VCaP (cell line): ENCODE data around the gene BCR.

ENCODE experiments used
- H3K27ac ChIP-seq: fragments of 450-650 bp; 2 replicates; pipeline ENCODE4 v1.5.1; 2017
- TF ChIP-seq, protein P1 (sequence below): fragments of 450-650 bp; conservative IDR thresholded peaks from 2 replicates; pipeline ENCODE4 v1.5.1; 2017; ENCODE audit warnings: mild to moderate bottlenecking, moderate library complexity

The BCR gene

GRCh38 chr22:23203452-23204124, 23.3 kb downstream of the BCR start:
- H3K27ac ChIP-seq: no peak overlapping the region
- TF ChIP-seq, protein P1, sequence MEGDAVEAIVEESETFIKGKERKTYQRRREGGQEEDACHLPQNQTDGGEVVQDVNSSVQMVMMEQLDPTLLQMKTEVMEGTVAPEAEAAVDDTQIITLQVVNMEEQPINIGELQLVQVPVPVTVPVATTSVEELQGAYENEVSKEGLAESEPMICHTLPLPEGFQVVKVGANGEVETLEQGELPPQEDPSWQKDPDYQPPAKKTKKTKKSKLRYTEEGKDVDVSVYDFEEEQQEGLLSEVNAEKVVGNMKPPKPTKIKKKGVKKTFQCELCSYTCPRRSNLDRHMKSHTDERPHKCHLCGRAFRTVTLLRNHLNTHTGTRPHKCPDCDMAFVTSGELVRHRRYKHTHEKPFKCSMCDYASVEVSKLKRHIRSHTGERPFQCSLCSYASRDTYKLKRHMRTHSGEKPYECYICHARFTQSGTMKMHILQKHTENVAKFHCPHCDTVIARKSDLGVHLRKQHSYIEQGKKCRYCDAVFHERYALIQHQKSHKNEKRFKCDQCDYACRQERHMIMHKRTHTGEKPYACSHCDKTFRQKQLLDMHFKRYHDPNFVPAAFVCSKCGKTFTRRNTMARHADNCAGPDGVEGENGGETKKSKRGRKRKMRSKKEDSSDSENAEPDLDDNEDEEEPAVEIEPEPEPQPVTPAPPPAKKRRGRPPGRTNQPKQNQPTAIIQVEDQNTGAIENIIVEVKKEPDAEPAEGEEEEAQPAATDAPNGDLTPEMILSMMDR: no peak

DNA sequence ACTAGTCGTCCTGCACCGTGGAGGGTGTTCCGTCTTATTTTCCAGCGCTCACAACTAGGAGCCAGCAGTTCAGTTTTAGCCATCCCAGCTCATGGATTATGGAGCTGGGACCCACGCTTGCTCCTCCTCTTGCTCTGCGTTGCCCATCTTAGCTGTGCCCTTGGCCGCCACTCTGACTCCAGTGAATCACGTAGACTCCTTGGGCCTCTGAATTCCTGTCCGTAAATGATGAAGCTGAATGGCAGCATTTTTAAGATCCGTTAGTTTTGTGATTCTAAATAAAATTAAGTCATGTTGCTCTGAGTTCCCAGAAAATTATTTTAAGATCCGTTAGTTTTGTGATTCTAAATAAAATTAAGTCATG, 23.8 kb downstream of the BCR start:
- H3K27ac ChIP-seq: no peak overlapping the region
- TF ChIP-seq, protein P1: no peak

DNA sequence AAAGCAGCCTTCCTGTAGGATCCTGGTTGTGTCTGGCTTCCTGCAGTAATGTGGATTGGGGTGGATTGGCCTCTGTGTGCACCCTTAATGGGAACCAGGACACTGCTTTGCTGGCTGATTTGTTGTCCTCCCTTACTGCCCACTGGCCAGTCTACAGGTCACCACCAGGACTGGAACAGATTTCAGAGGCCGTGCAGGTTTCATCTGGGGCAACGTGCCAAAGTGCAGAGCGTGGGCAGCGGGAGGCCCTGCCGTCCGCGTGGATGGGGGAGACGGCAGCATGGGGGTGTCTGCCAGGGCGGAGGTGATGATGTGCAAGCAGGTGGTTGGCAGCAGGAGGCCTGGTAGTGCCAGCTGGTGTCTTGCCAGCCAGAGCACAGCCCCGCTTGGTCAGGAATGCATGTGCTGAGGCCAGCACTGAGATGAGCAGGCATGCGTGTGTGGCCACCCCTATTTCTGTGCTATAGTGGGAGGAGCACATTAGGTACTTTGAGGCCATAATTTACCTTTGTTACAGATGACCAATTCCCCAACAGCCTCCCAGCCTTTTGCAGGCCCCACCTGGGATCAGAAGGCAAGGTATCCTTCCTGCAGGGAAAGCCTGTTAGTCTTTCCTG, 24.3 kb downstream of the BCR start:
- TF ChIP-seq, protein P1: no peak
- H3K27ac ChIP-seq: no peak overlapping the region

DNA sequence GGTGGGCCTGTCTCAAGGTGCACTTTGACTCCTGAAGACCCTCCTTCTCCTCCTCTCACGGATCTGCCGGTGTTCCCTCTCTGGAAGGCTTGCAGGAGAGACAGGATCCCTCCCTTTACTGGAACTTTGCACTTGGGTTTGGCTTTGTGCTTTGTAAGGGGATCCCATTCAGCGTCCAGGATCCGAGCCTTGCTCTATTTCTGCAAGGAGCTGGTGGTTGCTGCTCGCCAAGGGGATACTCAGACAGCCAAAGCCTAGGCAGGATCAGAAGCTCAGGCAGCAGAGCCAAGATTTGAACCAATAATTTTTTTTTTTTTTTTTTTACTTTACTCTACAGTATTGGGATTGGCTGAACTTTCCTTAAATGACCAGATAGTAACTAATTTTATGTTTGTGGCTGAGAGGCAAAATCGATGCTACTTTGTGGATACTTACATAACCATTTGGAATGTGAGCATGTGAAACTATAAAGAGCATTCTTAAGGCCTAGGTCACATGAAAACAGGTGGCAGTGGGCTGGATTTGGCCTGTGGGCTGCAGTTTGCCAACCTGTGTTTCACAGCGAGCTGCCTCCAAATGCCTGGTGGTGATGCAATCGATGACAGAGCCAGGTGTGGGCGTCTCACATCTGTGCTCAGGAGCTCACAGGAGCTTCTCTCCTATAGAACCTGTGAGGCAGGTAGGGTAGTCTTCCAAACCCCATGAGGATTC, 25.2 kb downstream of the BCR start:
- TF ChIP-seq, protein P1: no peak
- H3K27ac ChIP-seq: no peak overlapping the region

DNA sequence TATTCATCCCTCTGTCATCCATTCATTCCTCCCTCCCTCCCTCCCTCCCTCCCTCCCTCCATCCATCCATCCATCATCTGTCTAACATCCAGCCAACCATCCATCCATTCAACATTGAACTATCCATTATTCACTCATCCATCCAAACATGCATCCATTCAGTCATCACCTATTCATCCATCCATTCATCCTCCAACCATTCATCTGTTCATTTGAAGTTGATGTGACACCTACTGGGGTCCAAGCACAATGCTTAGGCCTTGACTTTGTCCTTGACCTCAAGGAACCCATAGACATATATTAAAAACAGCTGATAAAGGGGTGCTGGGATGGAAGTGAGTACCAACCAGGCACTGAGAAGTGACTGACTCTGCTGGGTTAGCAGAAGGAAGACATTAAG, 26.6 kb downstream of the BCR start:
- TF ChIP-seq, protein P1: no peak
- H3K27ac ChIP-seq: no peak overlapping the region

DNA sequence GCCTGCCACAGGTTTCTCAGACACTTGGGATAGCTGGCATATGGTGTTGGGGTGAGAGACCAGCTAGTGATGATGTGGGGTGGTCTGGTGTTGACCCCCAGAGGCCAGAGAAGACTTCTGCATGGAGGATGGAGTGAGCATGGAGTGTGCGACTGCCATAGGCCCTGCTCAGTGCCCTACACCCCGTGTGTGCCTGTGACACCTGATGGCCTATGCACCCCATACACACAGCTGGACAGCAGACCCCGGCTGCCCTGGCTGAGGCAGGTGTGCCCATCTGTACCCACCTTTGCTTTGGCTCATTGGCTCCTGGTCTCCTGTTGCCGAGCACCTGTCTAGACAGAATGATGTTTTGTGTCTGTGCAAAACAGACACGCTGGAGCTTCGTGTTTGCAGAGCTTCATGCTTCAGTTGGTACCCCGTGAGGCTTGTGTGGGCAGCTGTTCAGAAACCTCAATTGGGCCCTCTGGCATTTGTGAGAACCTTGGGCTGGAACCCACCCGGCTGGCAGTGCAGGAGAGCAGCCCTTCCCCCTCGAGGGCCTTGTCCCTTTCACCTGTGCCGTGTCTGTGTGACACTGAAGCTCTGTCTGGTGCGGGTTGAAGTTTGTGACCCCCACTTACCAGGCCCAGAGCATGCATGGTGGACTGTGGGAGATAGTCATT, 27.6 kb downstream of the BCR start:
- no peak overlapping the region for H3K27ac ChIP-seq
- TF ChIP-seq, protein P1: no peak
